HS-5 (cell line): ENCODE data around the gene EEFSEC.

ENCODE experiments used
- DNase-seq: peaks from one replicate; pipeline ENCODE4 v3.0.0-alpha.2; 2012; ENCODE audit warnings: low read depth

EEFSEC gene

DNA sequence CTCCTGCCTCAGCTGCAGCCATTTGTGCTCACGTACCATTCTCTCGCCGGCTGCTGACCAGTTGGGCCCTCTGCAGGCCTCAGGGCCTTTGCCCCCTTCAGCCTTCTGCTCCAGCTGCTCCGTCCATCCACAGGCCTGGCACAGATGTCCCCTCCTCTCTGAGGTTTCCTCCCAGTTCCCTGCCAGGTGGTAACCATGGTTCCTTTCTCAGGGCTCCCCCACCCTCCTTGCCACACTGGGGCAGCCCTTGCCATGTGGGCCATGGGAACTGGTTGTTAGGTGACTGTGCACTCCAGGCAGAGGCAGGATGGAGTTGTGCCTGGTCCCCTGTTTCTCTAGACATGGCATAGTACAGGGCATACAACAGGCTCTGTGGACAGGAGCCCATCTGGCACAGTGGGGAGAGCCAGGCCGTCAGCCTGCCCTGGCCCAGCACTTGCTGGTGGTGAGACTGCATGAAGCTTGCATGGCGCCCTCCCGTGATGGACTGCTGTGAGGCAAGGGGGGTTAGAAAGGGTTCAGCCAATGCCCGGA, 164.5 kb downstream of the EEFSEC start:
- DNase-seq = no peak

DNA sequence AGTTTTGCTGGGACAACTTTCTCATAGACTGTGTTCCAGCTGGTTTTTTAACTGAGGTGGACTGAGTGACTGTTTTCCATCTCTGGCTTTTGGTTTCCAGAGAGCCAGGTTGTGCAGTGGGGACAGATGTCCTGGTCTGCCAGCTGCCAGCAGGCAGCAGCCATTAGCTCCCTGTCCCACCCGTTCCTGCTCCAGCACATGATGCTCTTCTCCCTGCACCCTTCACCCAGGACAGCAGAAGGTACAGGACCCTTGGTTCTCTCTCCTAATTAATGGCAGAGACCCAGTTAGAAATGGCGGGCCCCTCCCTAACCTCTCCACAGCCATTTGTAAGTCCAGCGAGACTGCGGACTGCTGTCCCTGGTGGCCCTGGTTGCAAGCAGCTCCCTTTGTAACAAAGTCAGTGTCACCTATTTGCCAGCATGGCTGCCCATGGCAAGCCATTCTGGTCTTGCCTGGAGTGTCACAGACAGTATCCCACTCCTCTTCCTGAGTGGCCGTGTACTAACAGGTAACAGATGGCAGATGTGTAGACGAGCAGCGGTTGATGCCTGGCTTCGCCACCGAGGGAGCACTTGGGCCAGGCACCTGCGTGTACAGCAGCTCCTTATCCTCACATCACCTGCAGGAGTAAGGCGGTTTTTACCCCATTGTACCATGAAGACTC, 165.1 kb downstream of the EEFSEC start:
- DNase-seq = no peak

GRCh38 chr3:128319107-128319506, 165.8 kb downstream of the EEFSEC start:
- DNase-seq = no peak

DNA sequence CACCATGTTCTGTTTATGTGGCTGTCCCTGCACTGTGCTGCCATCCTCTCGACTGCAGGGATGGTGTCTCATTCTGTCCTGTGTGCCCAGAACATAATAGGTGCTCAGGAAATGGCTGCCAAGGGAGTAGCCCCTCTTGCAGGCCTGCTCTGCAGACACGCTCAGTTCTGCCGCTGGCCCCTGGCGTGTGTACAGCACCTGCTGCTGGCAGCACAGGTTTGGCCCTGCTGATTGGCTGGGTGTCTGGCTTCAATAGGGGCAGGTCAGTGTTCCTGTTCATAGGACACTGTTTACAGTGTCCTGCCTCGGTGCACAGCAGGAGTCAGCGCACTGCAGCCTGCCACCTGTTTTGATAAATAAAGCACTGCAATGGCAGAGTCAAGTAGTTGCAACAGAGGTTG, 166.5 kb downstream of the EEFSEC start:
- no peak for DNase-seq

DNA sequence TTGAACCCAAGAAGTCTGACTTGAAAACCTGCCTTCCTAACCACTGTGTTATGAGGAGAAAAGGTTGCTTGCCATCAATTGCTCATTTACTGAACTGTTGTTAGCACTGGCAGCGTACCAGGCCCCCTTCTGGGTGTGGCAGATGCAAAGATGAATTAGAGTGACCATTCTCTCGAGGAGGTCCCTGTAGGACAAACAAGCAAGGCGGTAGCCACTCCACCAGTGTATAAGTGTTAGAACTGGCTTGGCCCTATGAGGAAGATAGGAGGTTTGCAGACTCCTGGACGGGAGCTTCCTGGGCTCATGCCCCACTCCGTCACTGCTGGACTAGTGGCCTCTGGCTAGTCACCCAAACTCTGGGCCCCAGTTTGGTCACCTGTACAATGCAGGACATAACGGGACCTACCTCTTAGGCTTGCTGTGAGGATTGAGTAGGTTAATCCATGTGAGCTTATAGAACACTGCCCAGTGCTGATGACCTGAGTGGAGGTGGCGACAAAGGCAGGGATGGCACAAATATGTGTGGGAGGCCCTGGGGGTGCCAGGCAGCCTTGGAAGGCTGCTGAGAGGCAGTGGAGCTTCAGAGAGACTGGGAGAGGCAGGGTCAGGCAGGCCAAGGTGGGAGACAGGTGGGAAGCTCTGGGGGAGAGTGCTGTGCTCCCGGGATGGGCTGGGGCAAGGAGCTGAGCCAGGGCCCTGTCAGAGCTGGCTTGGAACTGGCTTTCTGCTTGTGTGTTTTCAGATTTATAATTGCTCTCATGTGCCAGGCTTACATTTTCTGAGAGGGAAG, 167.5 kb downstream of the EEFSEC start:
- DNase-seq = no peak

GRCh38 chr3:128321418-128321817, 168.1 kb downstream of the EEFSEC start:
- no peak for DNase-seq

- no peak for DNase-seq
Measured at GRCh38 chr3:128322030-128323022, 169.0 kb downstream of the EEFSEC start.

- DNase-seq = no peak
Measured at GRCh38 chr3:128323206-128324081, 170.2 kb downstream of the EEFSEC start.

GRCh38 chr3:128324911-128325592, 171.8 kb downstream of the EEFSEC start:
- no peak for DNase-seq

- no peak for DNase-seq
Measured at GRCh38 chr3:128326051-128326823, 173.0 kb downstream of the EEFSEC start.

- no peak for DNase-seq
Measured at GRCh38 chr3:128327606-128328031, 174.3 kb downstream of the EEFSEC start.

DNA sequence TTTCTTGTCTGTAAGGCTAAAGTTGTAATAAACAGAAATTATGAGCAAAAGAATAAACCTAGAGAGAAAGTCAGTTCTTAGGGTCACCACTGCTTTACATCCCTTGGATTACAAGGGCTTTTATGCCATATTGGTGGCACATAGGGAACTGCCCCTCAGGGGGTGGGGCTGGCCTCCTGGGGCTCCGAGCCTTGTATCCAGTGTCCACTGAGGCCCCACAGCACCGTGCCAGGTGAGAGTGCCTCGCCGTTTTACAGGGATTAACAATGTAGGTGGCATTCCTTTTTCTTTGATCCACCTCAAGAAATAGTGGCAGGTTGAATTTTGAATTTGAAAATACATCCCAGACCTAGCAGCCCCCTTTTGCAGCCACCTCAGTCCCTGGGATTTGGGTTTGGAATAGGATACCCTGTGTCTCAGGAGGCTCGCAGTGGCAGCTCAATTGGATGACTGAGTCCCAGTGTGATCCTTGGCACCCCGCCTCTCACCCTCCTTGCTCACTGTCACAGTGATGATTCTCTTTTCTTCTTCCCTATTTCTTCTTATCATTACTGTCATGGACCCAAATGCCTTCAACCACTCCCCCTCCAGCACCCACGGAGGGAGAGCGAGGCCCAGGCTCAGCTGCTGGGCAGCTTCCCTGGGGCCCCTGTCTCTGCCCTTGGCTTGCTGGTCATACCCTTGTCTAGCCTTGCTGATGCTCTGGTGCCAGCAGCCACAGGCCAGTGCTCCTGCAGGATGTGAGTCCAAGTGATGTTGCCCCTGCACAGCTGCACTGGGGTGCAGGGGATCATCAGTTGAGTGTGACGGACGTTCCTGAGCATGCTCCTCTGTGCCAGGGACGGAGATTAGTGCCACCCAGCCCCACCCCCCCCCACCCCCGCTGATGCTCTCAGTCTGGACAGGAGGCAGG, 175.5 kb downstream of the EEFSEC start:
- DNase-seq = no peak

GRCh38 chr3:128329491-128330213, 176.4 kb downstream of the EEFSEC start:
- no peak for DNase-seq

DNA sequence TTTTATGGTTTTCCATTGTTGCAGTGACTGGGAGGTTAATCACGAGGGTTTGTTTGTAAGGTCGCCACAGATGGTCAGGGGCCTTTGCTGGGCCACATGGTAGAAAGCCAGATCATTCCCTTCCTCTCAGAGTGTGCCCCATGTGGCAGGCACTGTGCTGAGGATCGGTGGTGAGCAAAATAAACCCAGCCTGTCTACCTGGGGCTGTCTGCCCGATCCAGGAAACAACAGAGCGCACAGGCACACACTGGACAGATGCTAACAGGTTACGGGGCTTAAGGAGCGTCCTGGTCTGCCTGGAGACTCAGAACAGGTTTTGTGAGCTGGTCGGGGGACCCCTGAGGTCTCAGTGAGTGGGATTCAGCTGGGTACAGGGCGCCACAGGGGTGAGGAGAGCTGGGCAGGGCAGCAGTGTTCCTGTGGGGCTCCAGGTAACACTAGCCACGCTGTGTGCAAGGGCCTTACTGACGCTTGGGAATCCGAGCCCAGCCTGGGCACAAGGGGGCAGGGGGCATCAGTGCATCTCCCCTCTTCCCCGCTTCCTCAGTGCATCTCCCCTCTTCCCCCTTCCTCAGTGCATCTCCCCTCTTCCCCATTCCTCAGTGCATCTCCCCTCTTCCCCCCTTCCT, 177.0 kb downstream of the EEFSEC start:
- DNase-seq = no peak

DNA sequence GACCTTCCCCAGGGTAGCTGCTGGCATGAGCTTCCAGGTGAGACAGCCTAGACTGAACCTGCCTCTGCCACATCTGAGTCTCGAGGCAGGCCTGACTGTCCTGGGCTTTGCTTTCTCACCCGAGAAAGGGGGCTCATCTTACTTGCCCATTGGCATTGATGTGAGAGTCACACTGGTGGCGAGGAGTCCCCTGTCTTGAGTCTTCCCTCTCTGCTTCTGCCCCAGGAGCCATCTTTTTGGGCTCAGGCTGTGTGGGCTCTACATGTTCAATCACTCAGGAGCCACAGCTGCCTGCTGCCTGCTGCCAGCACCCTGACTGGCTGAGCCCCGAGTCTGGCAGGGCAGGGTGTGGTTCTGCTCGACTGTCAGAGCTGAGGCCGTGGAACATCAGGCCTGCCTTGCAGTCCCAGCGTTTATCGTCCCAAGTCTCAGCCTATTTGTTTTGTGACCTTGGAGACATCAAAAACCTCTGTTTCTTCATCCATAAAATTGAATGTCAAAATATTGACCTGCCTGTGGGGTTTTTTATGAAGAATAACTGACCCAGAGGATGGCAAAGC, 180.9 kb downstream of the EEFSEC start:
- DNase-seq = no peak

DNA sequence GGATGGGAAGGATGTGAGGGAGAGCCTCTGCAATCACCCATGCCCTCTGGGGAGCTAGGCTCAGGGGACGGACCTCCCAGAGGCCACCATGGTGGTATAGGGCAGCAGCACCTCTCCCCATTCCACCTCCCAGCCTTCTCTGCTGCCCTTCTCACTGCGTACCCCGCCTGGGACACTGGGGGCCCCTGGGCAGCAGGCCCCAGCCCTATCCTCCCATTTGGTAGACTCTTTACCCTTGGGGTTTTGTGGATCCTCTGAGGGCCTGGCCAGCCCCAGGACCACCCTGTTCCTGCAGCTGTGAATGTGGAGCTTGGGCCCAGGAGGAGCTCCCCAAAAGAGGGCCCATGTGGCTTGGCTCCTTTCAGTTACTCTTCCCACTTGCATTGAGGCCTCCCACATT, 181.5 kb downstream of the EEFSEC start:
- no peak for DNase-seq

GRCh38 chr3:128335621-128336296, 182.5 kb downstream of the EEFSEC start:
- no peak for DNase-seq
